B cell (primary cell): ENCODE results near the gene FBXO5.

ENCODE experiments used
- EZH2 ChIP-seq: IDR thresholded peaks from 2 replicates; pipeline ENCODE4 v1.6.1; 2012; ENCODE audit warnings: borderline replicate concordance, low read depth, mild to moderate bottlenecking, moderate library complexity, low read length; ENCODE audit not compliant: insufficient read depth, poor library complexity, severe bottlenecking
- TF ChIP-seq, protein P1 (sequence below): fragments of 200-600 bp; IDR thresholded peaks from one replicate; pipeline ENCODE4 v1.8.0; 2022; ENCODE audit warnings: antibody characterized with exemption, mild to moderate bottlenecking

DNA sequence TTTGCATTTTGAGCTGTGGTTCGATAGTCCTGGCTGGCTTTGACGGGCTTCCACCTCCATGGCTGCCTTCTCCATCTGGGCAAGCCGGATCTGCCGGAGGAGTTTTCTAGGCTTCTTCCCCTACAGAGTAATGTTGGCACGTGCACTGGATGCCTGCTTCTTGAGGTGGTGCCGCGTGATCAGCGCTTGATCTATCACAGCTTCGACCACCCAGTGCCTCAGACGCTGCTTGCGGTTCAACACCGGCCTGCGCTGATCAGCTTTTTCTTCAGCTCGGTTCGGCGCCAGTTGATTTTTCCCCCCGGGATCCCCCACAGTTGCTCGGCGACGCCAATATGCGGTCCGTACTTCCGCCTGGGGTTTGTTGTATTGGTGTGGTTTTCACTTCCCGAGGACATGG lies 23.5 kb downstream of the FBXO5 start:
- TF ChIP-seq, protein P1, sequence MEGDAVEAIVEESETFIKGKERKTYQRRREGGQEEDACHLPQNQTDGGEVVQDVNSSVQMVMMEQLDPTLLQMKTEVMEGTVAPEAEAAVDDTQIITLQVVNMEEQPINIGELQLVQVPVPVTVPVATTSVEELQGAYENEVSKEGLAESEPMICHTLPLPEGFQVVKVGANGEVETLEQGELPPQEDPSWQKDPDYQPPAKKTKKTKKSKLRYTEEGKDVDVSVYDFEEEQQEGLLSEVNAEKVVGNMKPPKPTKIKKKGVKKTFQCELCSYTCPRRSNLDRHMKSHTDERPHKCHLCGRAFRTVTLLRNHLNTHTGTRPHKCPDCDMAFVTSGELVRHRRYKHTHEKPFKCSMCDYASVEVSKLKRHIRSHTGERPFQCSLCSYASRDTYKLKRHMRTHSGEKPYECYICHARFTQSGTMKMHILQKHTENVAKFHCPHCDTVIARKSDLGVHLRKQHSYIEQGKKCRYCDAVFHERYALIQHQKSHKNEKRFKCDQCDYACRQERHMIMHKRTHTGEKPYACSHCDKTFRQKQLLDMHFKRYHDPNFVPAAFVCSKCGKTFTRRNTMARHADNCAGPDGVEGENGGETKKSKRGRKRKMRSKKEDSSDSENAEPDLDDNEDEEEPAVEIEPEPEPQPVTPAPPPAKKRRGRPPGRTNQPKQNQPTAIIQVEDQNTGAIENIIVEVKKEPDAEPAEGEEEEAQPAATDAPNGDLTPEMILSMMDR = no peak
- no peak for TF ChIP-seq EZH2
